ENCODE results near the gene NFIA.

NFIA gene

DNA sequence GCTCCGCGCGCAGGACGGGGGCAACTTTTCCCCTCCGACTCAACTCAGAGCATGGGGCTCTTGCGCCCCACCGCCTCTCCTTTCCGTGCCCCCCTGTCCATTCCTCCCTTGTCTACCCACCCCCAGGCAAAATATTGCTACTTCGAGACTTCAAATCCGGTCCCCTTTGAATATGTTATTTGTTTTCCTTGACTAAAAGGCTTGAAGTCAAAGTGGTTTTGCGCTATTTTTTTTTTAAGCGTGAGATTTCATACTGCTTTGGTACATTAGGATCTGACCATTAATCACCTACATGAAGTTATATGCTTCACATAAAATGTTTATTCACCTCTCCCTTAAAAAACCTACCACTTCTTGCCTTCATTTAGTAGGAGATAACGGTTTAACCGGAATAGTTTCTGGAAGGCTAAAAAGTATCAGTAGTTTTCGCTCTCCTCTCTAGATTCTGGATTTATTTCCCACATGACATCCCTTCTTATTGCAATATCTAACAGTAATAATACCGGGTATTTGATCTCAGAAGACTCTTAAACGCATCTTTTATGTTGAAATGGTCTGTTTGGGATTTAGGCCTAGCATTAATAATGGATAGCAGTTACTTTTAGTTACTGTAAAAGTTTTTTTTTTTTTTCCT is 1.6 kb downstream of the NFIA start:
- DNase-seq (ENCODE audit: low read depth) = no peak

DNA sequence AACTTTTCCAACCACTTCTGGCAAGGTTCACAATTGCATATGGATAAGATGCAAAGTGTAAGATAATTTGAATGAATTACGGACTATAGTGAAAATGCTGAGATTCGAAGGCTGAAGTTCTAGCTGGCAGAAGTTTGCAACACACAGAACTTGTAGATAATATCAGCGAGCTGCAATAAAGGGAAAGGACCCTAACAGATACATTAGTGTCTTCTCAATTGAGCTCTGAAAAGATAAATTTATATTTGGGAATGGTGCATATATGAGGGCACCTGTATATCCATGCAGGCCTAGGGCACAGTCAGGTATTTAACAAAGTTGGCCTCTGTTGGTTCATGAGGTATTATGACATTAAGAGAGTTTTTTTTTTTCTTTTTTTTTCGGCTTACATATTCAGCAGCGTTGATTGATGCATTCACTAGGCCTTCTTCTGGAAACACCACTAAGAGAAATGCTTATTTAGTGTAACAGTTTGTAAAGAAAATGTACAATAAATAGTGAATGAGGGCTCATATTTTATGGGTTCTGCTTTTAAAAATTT is 2.2 kb downstream of the NFIA start:
- no peak for DNase-seq (ENCODE audit: low read depth)

DNA sequence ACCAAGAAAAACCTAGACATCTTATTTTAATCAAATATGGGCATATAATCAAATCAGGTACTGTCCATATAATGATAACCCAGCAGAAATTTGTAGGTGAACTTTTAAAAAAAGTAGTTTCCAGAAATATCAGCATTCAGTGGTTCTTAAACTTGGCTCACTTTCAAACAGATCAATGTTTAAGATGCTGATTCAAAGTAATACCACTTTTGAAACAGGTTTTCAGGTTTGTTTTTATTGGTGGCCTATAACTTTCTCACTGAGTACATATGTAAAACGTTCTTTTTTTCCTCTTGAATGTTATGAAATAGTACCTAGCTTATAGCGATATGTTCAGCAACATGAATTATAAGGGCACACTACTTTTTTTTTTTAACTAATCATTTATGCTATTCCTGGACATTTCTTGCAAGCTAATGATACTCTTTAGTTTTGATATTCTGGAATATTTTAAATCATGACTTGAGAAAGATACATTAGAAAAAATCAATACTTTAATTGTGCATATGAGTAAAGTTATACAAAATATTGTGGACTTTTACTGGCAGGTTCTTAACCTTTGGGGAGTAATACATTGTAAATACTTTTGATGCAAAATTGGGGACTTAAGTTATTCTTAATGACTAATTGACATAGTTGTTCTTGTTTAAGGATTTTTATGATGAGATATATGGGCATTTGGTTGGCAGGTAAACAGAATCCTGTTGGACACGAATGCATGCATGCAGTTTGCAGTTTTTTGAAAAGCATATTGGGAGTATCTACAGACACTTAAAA is 3.0 kb downstream of the NFIA start:
- DNase-seq (ENCODE audit: low read depth) = no peak

DNA sequence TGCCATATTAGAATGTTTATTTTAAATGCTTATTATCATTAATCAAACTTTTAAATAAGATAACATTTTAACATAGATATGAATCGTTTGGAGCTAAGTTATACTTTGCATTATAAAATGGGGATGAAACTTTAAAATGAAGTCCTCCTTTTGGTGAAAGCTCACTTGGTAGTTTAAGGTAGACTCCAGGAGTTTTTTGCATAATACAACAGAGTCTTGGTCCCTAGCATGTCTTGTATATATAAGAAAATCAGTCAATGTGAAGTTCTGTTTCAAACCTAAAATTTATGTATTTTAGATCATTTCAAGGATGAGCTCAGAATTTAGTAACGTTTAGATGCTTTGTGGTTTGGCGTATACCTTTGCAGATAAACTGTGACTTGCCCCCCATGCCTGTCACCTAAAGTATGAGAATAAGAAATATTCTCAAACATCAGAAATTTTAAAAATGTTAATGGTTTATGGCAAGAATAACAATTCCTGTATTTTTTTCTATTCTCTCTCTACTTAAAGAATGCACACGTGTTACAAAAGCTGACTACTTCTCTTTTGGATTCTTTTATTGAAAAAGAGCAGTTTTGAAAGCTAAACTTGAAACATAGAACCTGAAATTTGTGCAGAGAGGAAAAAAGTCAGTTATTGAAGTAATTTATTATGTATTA is 3.8 kb downstream of the NFIA start:
- no peak for DNase-seq (ENCODE audit: low read depth)

DNA sequence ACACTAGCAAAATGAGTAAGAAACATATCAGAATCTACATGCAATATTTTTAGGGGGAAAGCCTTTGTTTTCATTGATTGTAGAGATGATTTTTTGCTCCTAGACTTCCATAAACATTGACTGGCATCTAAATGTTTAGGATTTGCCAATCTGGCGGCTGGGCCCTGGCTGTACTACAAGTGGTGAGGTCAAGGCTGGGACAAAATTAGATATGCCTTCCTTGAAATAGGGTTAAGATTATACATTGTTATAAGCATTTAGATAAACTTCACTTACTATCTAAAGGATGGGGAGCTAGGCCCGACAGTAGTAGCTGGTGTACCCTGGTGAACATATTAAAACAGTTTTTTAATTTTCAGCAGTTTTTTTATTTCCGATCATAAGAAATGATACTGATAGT is 5.2 kb downstream of the NFIA start:
- no peak for DNase-seq (ENCODE audit: low read depth)

DNA sequence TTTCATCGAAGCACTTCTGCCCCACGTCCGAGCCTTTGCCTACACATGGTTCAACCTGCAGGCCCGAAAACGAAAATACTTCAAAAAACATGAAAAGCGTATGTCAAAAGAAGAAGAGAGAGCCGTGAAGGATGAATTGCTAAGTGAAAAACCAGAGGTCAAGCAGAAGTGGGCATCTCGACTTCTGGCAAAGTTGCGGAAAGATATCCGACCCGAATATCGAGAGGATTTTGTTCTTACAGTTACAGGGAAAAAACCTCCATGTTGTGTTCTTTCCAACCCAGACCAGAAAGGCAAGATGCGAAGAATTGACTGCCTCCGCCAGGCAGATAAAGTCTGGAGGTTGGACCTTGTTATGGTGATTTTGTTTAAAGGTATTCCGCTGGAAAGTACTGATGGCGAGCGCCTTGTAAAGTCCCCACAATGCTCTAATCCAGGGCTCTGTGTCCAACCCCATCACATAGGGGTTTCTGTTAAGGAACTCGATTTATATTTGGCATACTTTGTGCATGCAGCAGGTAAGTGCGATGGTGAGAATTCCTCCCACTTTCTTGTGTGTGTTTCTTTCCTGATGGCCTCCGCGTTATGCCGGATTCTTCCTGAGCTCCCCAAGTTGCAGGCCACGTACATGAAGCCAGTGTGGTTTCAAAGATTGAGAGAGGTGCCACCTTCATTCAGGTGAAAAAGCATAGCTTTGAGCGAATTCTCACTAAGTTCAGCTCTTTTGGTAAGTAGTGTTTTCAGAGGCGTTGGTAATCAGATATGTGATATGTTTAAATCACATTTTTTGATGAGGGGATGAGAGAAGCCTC is 6.0 kb downstream of the NFIA start:
- no peak for DNase-seq (ENCODE audit: low read depth)

DNA sequence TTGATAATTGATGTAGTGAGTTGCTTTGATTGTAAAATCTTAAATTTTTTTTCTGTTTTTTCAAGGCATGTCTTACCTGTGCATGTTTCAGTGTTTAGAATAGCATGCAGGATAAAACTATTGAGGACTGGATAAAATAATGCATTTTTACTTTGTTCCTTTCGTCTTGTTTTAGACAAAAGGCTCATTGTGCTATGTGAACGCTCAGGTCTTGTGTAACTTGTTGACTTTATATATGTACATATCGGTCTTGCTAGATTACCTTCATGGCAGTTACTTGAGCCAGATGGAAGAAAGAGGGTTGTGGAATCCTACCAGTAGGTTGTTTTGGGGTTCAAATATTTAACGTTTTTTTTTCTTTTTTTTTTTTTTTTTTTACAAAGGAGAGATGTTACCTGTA is 7.0 kb downstream of the NFIA start:
- DNase-seq (ENCODE audit: low read depth) = no peak

DNA sequence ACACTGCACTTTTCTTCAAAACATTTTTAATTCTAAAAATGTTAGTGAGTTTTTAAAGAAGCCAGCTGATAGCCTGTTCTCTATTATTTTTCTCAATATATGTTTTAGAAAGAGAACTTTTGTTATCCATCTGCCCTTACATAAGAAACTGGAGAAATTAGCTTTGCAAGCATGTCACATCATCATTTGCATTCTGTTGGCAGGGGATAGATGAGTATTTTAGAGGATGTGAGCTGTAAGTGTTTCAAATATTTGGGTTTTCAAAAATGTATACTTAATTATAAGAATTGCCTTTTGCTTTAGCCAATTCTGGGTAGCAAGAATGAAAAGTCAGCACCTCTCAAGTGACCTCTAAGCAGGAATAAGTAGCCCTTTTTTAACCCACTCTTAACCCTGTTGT is 7.4 kb downstream of the NFIA start:
- DNase-seq (ENCODE audit: low read depth) = no peak

DNA sequence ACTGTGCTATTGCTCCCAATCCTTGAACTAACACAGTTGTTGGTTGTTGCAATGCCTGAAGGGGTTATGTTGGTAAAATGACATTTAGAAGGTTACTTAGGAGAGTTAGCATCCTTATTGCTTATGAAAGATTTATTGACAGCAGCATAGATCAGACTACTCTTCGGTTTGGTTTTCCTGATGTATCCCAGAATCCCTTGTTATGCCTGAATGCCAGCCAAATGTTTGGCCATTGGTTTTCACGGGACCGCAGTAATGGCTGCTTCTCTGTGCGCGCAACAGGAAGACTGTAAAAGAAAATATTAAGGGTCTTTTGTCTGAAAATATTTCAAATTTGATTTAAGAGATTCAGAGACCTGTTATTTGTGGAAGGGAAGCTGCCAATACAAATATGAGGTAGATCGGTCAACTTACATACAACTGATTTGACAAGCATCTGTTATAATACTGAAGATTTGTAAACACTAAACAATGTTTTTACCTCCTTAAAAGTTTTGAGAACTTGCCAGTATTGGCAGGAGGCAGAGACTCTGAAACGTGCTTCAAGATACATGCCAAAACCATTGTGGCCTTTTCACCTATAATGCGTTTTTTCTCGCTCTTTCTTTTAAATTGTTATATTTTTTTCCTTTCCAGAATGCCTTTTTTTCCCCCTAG is 8.3 kb downstream of the NFIA start:
- DNase-seq (ENCODE audit: low read depth) = no peak

DNA sequence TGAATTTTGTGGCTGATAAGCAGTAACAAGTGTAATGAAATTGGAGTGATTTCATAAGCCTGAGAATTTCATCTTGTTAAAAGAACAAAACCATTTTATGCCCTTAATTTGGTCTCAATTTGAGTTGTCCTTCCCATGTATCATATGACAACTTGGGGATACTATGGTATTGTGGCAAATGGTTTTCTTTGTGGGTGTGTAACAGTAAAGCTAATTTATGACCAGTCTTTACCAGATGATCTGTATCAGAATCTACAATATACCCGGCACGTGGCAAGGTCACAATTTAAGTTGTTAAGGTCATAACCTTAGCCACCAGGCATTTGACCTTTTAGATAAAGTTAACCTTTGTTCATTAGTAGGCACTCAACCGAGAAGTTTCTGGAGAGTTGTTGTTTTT is 9.1 kb downstream of the NFIA start:
- DNase-seq (ENCODE audit: low read depth) = no peak

DNA sequence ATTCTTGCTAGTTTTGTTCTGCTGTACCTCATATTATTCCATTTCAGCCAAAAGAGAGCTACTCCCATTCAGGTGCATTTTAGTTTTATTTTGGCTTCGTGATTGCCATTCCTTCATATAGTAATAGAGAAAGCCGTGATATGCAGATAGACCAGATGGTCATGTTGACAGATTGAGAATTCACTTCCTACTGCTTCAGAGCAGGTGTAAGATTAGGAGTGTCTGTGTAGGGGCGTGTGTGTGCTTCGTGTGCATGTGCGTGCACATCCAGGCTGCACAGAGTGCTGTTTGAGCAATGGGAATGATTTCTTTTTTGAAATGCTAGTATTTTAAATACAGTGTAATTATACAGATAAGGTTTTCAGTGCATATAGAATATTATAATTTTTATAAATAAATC is 10.3 kb downstream of the NFIA start:
- DNase-seq (ENCODE audit: low read depth) = no peak

DNA sequence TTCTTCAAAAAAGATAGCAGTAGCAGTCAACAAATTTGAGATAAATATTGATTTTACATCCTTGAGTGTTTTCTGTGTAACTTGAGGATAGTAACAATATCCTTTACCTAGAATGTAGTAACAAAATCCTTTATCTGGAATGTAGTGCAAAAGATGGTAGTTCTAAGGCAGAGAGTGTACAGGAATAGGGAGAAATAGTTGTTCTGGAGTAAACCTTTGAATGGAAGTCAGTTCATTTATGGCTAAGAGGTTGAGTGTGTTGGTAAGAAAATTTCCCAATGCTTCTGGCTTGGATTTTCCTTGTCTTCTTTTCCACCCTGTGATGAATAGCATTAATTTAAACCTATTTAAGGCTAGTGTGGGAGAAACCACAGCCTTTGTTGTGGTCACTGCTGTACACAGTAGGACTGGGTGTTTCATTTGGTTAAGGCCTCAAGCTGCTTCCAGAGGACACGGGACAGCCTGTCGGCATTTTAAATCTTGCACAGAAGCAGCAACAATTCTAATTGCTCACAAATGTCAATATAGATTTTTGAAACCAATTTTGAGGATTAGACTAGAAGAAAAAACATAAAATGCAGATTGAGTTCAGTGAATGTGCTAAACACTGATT is 11.3 kb downstream of the NFIA start:
- no peak for DNase-seq (ENCODE audit: low read depth)

DNA sequence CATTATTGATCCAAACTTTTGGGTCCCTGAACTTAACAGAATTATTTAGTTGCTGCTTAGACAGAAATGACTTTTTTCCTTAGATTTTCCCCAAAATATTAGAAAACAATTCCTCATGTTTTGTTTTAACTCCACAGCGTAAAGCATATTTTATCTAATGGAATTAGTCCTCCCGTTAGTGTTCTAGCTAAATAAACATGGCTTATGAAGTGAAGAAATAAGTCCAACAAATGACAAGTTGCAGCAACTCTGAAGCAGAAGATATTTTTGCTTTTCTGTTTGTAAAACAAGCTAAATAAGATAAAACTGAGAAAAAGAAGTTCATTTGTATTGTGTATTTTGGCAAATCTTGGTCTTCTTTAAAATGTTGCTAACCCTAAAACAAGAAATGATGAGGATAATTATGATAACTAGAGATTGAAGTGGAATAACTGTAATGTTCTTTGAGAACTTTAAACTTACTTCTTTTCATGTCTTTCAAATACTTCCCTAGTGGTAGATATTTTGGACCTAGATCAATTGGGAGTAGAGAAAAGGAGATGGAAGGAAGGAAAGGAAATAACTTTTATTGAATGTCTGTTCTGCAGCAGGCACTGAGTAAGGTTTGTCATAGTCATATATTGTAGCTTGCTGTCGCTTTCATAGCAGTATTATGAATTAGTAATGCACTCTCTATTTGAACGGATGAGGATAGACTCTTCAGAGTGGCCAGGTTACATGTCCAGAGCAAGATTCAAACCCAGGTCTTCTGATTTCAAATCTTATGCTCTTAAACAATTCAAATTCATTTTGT is 12.5 kb downstream of the NFIA start:
- DNase-seq (ENCODE audit: low read depth) = no peak

DNA sequence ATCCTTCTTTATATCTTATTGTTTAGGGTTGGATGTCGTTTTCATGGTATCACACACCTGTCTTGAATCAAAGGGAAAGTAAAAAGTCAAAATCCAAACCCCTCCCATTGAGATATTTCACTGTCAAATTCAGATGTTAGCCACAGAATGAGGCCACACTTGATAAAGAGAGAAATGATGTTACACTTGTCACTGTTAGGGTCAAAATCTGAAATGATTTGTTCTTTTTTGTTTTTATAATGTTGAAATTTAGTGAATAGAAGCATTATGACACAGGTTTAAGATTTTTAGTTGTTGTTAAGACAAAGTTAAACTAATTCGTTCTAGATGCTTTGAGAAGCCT is 13.1 kb downstream of the NFIA start:
- no peak for DNase-seq (ENCODE audit: low read depth)

DNA sequence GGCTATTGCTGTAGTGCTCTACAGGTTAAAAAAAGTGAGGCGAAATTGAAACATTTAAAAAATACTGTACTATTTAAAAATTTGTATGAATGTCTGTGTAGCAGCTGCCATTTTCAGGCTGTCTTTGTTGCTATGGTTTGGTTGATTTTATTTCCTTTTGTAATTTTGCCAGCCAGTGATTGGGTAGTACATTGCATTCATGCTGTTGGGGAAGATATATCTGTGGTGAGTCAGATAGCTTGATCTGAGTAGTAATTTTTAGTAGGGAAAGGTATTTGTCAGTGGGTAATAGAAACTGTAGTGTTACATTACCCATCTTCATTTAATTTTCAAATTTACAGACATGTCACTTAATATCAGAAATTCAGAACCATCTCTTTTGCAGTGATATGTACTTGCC is 15.0 kb downstream of the NFIA start:
- peak; percentile 45 for DNase-seq (ENCODE audit: low read depth)

DNA sequence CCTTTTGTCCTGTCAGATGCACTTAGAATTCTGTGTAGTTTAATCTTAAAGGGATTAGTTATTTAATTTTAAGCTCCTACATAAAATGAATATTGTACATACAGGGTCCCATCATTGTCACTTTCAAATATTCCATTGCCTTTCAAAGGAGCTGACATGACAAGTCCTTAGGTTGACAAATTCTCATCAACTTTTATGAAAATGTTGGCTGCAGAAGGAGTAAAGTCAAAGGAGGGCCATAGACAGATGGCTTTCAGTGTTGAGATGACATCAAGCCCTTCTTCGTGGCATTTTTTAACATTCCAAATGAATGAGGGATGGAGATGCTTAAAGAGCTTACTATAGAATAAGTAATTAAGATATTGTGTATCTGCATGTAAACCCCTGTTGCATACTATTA is 15.4 kb downstream of the NFIA start:
- DNase-seq (ENCODE audit: low read depth) = no peak

DNA sequence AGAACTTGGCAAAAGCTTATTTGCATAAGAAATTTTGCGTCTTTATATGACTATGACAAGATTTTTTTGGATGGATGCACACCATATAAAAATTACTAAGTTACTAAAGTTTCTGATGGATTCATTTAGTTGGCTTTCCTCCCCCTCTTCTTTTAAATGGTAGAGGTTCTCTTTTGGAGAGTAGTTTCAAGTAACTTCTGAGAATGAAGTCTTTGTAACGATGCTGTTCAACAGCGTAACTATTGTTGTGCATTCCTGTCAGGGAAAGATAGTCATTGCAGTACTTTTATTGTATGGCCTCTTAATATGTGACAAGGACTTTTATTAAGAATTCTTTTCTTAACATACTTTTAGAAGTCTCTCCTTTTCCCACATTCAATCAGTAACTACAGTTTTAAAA is 16.0 kb downstream of the NFIA start:
- DNase-seq (ENCODE audit: low read depth) = no peak

DNA sequence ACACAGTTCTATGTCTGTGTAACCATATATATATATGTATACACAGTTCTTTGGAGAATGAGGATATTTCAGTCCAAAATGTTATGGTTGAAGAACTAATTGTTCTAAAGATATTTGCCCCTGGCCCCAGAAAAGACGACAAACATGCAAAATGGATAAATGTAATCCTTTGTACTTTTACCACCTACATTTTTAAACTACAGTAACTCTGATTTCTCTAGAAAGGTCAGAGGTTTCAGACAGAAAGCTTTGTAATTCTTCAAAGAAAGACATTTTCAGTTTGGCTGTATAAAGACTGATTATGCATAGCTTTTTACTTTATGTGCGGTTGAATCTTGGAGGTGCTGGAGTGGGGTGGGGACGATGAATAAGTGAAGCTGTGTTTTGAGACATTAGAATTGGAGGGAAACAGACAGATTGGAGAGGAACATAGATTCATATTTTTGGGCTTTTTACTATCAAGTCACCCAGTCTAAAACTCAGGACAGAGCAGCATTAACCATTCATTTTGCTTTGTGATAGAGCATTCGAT is 16.6 kb downstream of the NFIA start:
- no peak for DNase-seq (ENCODE audit: low read depth)

DNA sequence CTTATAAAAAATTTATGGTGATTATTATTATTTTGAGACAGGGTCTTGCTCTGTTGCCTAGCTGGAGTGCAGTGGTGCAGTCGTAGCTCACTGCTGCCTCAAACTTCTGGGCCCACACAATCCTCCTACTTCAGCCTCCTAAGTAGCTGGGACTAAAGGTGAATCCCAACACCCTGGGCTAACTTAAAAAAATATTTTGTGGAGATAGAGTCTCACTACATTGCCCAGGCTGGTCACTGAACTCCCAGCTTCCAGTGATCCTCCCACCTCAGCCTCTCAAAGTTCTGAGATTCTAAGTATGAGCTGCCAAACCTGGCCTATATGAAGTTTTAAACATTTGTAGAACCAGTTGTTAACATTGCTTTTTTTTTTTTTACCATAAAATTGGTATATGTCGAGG is 18.2 kb downstream of the NFIA start:
- DNase-seq (ENCODE audit: low read depth) = no peak

DNA sequence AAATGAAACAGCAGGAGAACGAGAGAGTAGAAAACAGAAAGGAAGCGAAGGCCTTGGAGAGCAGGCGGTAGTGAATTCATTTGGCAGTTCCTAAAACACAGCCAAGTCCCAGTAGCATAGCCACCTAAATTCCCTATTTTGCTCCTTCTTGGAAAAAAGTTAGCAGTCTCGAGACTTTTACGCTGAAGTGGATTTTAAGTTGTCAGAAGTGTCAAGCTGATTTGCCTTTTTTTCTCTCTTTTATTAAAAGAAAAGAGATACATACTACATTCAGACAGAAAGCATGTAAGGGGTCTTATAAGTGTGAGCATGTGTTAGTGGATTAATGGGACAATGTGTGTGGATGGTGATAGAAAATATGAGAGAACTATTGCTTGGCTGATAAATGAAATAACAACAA is 19.2 kb downstream of the NFIA start:
- DNase-seq (ENCODE audit: low read depth) = no peak
